ENCODE data around the gene F13B.

DNA sequence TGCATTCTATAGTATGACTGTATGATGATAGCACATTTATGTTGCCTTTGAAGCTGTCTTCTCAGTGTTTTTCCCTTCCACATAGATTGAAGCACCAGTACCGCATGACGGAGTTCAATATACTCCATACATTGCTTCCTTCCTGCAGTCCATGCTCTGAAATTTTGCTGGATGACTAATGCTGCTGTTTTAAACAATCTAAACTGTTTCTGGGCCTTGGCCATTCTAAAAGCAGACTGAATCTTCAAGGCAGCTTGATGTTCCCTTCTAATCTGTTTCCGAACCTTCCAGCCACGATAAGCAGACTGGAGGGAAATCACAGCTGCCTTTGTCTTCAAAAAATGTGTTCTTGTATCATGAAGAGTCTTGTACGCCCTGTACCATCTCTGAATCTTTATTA, 36.2 kb upstream of the F13B start:
- no peak for TF ChIP-seq CTCF (IDR thresholded peaks at IDR 0.05; ENCODE audit: poor library complexity)
- no peak for TF ChIP-seq EZH2 (IDR thresholded peaks at IDR 0.05; ENCODE audit: borderline replicate concordance)
